Heart left ventricle (tissue), 13 donors: ENCODE measurements around the gene ARHGAP26.

Source experiments
- CTCF ChIP-seq, 12 donors: fragments of 200-600 bp; sonication (generic) in 4 of 12; IDR thresholded peaks; one replicate each; pipeline versions ENCODE4 v1.5.0 to v1.8.0; 2018 to 2022; ENCODE audit warnings: antibody characterized with exemption in 12 of 12, mild to moderate bottlenecking in 5 of 12
- POLR2A ChIP-seq, 2 donors: fragments of 450-650 bp; IDR thresholded peaks; one replicate each; pipeline ENCODE4 v1.6.1; 2017; ENCODE audit warnings: antibody characterized with exemption in 2 of 2, mild to moderate bottlenecking in 2 of 2, moderate library complexity in 2 of 2
- donor health status: ischemic (EF 13 %, LVEDD 7.1; RV severe dilation, severe dysfunction).
- donor health status: DM: no; HTN: yes; CAD: no.
- donor health status: DM: no; HTN: no; CAD: no.
- donor health status: ischemic (EF 25% LVEDD 6.9; RV normal size, moderate dysfunction).
- donor health status: ischemic (EF 25% LVEDD 5.7; RV mildly dilated, moderate dysfunction).
- donor health status: ischemic (EF 35%, LVEDD 5.7; RV mildly dilated, moderate dysfunction).
- donor health status: nonischemic (EF 11% LVEDD 7.7; RV severe dilation, severe dysfunction).
- donor health status: DM: yes; HTN: yes; CAD: no.
- donor health status: PGD.
- donor health status: ischemic (EF 29% LVEDD 5.4; RV normal size, mild dysfunction).
- donor health status: nonischemic (EF 23%, LVEDD 6.1; RV moderate dilation, normal function).

DNA sequence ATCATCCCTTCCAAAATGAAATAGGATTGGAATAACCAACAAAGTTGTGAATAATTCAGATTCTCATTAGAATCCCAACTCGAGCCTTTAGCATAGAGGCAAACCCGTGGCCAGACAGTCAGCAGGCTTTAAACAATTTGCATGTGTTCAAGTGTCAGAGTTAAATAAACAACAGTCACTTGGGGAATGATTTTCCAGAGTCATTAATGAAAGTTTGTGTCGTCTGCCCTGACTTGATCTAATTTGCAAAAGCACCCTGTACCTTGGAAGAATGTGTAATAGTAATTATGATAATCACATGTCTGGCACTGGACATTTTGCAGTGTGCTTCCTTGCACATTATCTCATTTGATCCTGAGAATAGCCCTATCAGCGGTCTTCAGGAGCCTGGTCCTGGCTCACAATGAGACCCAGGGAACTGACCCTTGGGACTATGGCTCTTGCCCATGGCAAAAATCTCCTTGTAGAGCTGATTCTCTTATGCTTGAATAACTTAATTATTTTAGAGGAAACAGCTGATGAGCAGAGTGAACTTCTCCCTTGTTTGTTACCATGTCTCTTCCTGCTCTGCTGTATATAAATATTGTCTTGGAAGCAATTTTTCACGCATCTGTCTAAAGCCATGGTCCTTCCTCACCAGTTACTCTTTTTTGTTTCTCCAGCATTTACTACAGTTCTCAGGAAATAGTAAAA lies 360.6 kb downstream of the ARHGAP26 start:
- TF ChIP-seq CTCF (IDR thresholded peaks at IDR 0.05), result no peak
- no peak for TF ChIP-seq POLR2A (IDR thresholded peaks at IDR 0.05)
